GM19397 (cell line): Measurements from ENCODE around the gene DEPP1.

Source experiments
- ATAC-seq: cut with Tn5 transposase; IDR thresholded peaks from one replicate; pipeline ENCODE4 v1.9.1; 2021; ENCODE audit warnings: mild to moderate bottlenecking, moderate library complexity; ENCODE audit not compliant: unreplicated experiment

The DEPP1 gene

DNA sequence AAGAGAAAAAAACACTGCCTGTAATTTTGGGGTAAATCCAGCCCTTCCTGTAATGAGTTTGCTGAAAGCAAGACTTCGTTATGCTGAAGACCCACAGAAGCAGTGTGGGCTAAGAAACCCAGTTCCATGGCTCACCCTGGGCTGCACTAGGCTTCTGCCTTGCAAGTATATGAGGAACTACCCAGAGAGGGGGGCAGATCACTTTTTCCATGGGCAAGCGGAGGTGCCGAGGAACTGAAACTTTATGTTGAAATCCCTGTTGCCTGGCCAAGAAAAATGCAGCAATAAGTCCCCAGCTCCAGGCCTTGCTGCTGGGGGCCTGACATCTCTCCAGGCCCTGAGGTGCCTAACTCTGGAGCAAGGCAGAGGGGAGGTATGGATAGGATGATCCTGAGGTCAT, 10.5 kb downstream of the DEPP1 start:
- no peak for ATAC-seq

GRCh38 chr10:44967616-44968015, 11.0 kb downstream of the DEPP1 start:
- ATAC-seq = no peak

DNA sequence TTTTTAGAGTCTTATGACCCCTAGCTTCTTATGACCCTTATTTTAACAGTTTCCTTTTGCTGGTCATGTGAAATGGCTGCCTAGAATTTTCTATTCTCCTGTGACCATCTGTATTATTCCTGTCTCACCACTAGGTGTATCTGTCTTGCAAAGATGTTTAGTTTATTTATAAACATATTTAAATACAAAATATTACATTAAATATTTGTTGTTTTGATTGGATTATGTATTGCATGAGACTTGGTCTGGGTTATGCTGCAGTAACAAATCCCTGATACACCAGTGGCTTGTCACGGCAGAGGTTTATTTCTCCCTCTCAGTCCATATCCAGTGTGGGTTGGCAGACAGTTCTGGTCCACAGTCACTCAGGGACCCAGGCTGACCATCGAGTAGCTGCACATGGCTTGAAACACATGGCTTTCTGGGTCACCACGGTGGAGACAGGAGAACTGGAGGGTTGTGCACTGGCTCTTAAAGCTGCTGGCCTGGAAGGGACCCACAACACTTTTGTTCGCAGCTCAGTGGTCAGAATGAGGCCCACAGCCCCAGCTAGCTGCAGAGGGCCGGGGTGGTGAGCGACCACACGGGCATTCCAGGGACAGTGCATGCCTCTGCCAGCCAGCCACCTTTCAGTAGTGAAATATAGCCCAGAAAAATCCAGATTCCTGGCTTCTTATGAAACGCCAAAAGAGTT, 11.6 kb downstream of the DEPP1 start:
- ATAC-seq = no peak

DNA sequence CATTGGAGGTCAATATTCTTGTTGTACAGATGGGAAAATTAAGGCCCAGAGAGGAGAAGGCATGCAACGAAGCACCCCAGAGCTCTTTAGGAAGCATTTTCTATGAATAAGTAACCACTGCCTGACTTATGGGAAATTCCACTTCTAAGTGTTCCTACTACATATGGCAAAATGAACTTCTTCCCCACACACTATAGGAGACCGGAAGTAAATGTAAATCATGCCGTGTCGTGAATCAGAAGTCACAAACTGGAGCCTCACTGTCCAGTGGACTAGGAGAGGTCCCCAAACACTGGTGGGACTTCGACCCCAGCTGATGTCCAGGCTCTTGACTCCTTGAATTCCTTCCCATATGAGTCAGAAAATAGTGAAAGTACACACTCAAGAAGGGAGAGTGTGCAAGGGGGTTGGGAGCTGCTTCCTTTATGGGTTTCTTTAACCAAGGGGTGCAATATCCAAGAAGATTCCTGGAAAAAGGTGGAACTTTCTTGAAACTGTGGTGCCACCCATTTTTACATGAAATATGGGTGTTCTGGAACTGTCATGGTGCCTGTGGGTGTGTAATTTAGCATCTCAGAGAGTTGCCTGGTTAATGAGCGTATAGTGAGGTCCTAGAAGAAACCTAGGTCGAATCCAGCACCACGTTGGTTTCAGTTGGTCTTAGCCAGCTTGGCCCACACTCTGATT, 12.3 kb downstream of the DEPP1 start:
- peak; percentile 25 for ATAC-seq

GRCh38 chr10:44965651-44966097, 12.9 kb downstream of the DEPP1 start:
- ATAC-seq = peak; percentile 43

DNA sequence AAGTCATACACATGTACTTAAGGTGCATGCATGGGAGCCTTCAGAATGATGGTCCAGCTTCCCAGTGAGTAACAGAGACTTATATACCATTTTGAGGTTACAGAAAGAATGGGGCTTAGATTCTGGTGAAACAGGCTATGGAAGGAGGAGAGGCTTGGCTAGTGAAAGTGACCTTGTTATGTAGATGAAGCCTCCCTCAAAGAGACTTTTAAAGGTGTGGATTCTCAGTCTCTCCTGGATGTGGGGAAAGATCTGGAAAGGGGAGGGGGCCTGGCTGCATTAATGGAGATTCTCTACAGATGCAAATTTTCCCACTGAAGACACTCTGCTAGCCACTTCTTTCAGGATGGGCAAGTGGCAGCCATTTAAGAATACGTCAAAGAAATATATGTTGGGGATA, 13.5 kb downstream of the DEPP1 start:
- no peak for ATAC-seq

GRCh38 chr10:44963772-44964633, 14.6 kb downstream of the DEPP1 start:
- peak; percentile 17 for ATAC-seq

- no peak for ATAC-seq
Observed at GRCh38 chr10:44962870-44963738, 15.5 kb downstream of the DEPP1 start.

- no peak for ATAC-seq
Observed at GRCh38 chr10:44961931-44962750, 16.5 kb downstream of the DEPP1 start.

- ATAC-seq = no peak
Observed at GRCh38 chr10:44961230-44961571, 17.4 kb downstream of the DEPP1 start.

GRCh38 chr10:44960482-44961229, 18.0 kb downstream of the DEPP1 start:
- no peak for ATAC-seq

GRCh38 chr10:44960088-44960460, 18.5 kb downstream of the DEPP1 start:
- no peak for ATAC-seq

- peak; percentile 97 for ATAC-seq
Observed at GRCh38 chr10:44959247-44960087, 19.1 kb downstream of the DEPP1 start, which contains the start of gene RASSF4. Gene RASSF4, plus strand, starts transcription at chr10:44959802. Its CDS starts 10,401 bp downstream, at chr10:44970203.

GRCh38 chr10:44958898-44959246, 19.7 kb downstream of the DEPP1 start:
- ATAC-seq = no peak

GRCh38 chr10:44958196-44958897, 20.3 kb downstream of the DEPP1 start:
- no peak for ATAC-seq

DNA sequence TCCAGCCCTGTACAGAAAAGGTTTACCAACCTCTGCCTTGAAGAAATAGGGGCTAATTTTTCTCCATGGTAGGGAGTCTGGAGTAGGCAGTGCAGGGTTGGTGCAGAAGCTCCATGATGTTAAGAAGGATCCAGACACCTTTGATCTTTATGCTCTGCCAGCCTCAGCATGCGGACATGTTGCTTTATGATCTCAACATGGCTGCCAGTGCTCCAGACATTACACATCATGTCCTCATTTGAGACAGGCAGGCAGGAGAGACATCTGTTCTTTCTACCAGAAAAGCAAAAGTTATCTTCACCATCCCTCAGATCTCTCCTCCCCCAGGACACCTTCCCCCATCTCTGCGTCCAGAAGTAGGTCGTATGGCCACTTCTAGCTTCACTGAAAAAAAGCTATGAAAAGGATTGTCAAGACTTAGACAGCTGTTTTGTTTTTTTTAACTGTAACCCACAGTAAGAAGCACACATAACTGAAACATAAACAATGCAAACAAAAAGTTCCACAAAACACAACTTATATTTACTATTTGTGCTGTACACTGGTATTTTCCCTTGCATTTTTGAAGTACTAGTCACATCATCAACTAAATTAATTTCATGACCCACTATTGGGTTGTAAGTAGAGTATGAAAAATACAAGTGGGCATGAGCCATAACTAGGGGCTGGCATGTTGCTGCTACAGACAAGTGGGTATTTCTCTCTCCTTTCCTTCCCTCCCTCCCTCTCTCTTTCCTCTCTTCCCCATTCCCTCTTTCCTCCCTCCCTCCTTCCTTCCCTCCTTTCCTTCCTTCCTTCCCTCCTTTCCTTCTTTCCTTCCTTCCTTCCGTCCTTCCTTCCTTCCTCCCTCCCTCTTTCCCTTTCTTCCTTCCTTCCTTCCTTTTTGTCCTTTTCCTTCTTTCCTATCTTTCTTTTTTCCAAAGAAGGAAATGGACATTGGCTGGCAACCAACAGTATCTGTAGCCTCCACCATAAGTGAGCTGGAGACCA, 21.6 kb downstream of the DEPP1 start:
- no peak for ATAC-seq
